ENCODE measurements around the gene SLC30A2. TPM values are rescaled to one million over a fixed set of nuclear protein-coding genes. Genes with fewer than 3 reads are reported as not detected.

The SLC30A2 gene
- polyA plus RNA-seq, 1 experiment, result not detected

DNA sequence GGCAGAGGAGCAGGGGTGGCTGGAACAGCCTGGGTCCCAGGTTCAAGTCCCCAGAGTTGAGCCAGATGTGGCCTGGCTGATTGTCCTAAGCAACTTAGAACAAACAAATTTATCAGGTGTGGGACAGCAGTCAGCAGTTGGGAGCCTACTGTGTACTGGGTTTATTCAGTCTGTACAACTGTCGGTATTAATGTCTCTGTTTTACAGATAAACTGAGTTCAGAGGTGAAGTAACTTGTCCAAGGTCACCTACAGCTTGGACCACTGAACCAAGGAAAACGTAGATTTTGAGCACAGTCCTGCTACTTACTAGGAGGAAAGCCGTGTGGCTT is 36.1 kb upstream of the SLC30A2 start:
- CTCF ChIA-PET, result no interaction called here

DNA sequence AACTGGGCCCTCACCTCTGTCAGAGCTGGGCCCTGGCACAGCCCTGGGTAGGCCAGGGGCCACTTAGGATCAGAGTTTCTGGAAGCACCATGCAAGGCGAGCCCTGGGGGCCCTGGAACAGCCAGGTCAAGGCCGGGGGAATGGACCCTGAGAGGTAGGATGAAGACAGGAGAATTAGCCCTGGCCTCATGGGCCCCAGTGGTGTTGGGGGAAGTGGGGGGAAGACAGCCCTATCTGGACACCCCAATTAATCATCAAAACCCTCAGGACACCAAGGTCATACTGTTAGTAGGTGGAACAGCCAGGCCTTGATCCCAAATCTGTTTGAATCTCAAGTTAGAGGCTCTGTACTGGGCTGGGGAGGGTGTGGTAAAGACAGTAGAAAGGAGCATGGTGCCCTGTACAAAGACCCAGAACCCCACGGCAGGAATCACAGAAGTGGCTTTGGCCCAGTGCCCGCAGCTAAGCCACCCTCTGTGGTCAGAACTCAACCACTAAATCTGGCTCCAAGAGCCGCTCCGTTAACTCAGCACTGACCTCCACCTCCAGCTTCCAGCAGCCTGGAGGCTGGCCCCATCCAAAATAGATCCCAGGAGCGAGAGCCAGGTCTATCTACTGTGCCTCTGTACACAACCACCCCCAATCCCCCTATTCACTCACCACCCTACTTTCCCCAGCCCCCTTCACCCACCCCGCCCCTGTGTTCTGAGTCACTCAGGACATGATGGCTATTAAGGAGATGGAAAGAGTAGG is 35.5 kb upstream of the SLC30A2 start:
- DNase-seq (ENCODE audit: low read depth), result no peak
- TF ChIP-seq, protein P1, sequence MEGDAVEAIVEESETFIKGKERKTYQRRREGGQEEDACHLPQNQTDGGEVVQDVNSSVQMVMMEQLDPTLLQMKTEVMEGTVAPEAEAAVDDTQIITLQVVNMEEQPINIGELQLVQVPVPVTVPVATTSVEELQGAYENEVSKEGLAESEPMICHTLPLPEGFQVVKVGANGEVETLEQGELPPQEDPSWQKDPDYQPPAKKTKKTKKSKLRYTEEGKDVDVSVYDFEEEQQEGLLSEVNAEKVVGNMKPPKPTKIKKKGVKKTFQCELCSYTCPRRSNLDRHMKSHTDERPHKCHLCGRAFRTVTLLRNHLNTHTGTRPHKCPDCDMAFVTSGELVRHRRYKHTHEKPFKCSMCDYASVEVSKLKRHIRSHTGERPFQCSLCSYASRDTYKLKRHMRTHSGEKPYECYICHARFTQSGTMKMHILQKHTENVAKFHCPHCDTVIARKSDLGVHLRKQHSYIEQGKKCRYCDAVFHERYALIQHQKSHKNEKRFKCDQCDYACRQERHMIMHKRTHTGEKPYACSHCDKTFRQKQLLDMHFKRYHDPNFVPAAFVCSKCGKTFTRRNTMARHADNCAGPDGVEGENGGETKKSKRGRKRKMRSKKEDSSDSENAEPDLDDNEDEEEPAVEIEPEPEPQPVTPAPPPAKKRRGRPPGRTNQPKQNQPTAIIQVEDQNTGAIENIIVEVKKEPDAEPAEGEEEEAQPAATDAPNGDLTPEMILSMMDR (IDR thresholded peaks at IDR 0.05; ENCODE audit: insufficient read depth, low read depth, low read length), result no peak
- Histone ChIP-seq H3K27me3 (ENCODE audit: control insufficient read depth, insufficient read depth, low read length) (peaks cover 11% of the 10 kb centered on the region), H3K4me3 (ENCODE audit: low read depth, low read length) (no peak overlapping the region), H3K36me3 (ENCODE audit: control insufficient read depth, insufficient read depth, low read length) (no peaks in the 10 kb centered on the region)
- ChIA-PET CTCF (interaction anchor here (1.8 to 2.0 kb wide), 2 partner anchors 45 to 64 kb away, joined by 4 to 7 read pairs; no protein-coding TSS in a partner anchor), POLR2A (interaction anchor here (0.8 kb wide), 1 partner anchor 49 kb away, joined by 3 read pairs; no protein-coding TSS in a partner anchor)

More for the DNA sequence above, 36.1 kb upstream of the SLC30A2 start:
- Histone ChIP-seq H3K36me3 (ENCODE audit: control insufficient read depth, insufficient read depth, low read length) (no peaks in the 10 kb centered on the region), H3K4me3 (ENCODE audit: low read depth, low read length) (no peak overlapping the region), H3K27me3 (ENCODE audit: control insufficient read depth, insufficient read depth, low read length) (peaks cover 11% of the 10 kb centered on the region)
- TF ChIP-seq, protein P1 (IDR thresholded peaks at IDR 0.05; ENCODE audit: insufficient read depth, low read depth, low read length), result no peak
- DNase-seq (ENCODE audit: low read depth), result no peak
- POLR2A ChIA-PET, result no interaction called here

DNA sequence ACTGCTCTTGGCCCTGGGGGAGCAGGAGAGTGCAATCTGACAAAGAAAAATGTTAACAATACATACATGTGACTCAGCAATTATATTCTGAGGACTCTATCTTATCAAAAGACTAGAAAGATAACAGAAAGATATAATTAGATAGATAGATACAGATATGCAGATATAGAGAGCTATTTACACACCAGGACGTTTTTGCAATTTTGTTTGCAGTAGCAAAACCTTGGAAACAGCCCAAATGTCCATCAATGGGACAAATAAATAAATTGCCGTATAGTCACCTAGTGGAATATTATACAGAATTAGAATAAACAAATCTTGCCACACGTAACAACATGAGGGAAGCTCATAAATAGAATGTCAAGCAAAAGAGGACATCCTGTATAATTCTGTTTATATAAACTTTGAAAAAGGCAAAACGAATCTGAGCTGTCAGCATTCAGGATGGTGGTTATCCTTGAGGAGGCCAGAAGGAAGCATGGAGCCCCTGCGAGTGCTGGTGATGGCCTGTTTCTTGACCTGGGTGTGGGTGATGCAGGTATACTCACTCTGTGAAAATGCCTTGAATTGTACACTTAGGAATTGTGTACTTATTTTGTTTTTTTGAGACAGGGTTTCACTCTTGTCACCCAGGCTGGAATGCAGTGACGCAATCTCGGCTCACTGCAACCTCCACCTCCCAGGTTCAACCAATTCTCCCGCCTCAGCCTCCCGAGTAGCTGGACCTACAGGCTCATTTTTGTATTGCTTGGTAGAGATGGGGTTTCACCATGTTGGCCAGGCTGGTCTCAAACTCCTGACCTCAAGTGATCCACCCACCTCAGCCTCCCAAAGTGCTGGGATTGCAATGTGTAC is 34.3 kb upstream of the SLC30A2 start:
- TF ChIP-seq, protein P1 (IDR thresholded peaks at IDR 0.05; ENCODE audit: insufficient read depth, low read depth, low read length), result no peak
- H3K27me3 ChIP-seq (ENCODE audit: control insufficient read depth, insufficient read depth, low read length), result peaks cover 13% of the 10 kb centered on the region
- H3K36me3 ChIP-seq (ENCODE audit: control insufficient read depth, insufficient read depth, low read length), result no peaks in the 10 kb centered on the region
- CTCF ChIA-PET, result interaction anchor here (1.3 to 2.0 kb wide), 3 partner anchors 10 to 65 kb away, joined by 3 to 7 read pairs (median 4); no protein-coding TSS in a partner anchor
- no peak for DNase-seq (ENCODE audit: low read depth)
- POLR2A ChIA-PET, result no interaction called here
- H3K4me3 ChIP-seq (ENCODE audit: low read depth, low read length), result no peak overlapping the region

DNA sequence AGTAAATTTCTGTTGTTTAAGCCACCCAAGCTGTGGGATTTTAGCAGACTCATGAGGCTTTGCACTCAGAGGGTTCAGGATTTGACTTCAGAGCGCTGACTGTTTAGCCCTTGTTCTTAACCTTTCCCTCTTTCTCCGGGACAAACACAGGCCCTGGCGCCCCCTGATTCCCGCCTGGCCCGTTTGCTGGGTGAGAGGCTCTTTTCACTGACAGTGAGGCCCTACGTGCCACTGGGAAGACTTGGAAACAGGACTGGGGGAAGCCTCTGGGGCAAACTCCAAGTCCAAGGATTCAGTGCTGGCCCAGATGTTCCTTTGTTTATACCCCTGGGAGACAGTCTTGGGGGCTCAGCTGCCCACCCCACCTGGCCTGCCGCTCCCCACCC is 33.3 kb upstream of the SLC30A2 start:
- no peaks in the 10 kb centered on the region for H3K36me3 ChIP-seq (ENCODE audit: control insufficient read depth, insufficient read depth, low read length)
- POLR2A ChIA-PET, result no interaction called here

More for the DNA sequence above, 33.3 kb upstream of the SLC30A2 start:
- Histone ChIP-seq H3K4me3 (ENCODE audit: low read depth, low read length) (no peak overlapping the region), H3K27me3 (ENCODE audit: control insufficient read depth, insufficient read depth, low read length) (peaks cover 9% of the 10 kb centered on the region)
- DNase-seq (ENCODE audit: low read depth), result no peak
- CTCF ChIA-PET, result interaction anchor here (1.3 to 2.0 kb wide), 3 partner anchors 11 to 66 kb away, joined by 3 to 7 read pairs (median 4); no protein-coding TSS in a partner anchor
- TF ChIP-seq, protein P1 (IDR thresholded peaks at IDR 0.05; ENCODE audit: insufficient read depth, low read depth, low read length), result no peak

Data from BJ (cell line).